OCI-LY1 (cell line): ENCODE measurements around the gene COL6A2.

ENCODE experiments used
- H2AFZ ChIP-seq: fragments of 200-600 bp; sonication (generic), shearing (Covaris generic); 2 replicates; pipeline ENCODE4 v1.6.0; 2014; ENCODE audit warnings: antibody characterized with exemption, mild to moderate bottlenecking, low read length
- H3F3A ChIP-seq: fragments of 200-600 bp; sonication (generic), shearing (Covaris generic); 2 replicates; pipeline ENCODE4 v1.6.0; 2014; ENCODE audit warnings: mild to moderate bottlenecking, antibody characterized with exemption, low read length, moderate library complexity; ENCODE audit not compliant: insufficient read depth
- H3K27ac ChIP-seq: fragments of 200-600 bp; sonication (generic); 2 replicates; pipeline ENCODE4 v1.5.1; 2014; ENCODE audit warnings: low read length, mixed run types, mild to moderate bottlenecking, low read depth; ENCODE audit not compliant: poor library complexity, severe bottlenecking
- H3K27me3 ChIP-seq: fragments of 200-600 bp; sonication (generic); 2 replicates; pipeline ENCODE4 v1.6.0; 2014; ENCODE audit warnings: antibody characterized with exemption, mild to moderate bottlenecking, low read length, moderate library complexity; ENCODE audit not compliant: insufficient read depth
- H3K36me3 ChIP-seq: fragments of 200-600 bp; sonication (generic); 2 replicates; pipeline ENCODE4 v1.6.1; 2014; ENCODE audit warnings: mild to moderate bottlenecking, antibody characterized with exemption, low read length, moderate library complexity, mixed read lengths; ENCODE audit not compliant: insufficient read depth
- H3K4me1 ChIP-seq: fragments of 200-600 bp; sonication (generic); 2 replicates; pipeline ENCODE4 v1.5.1; 2014; ENCODE audit warnings: mild to moderate bottlenecking, low read length, moderate library complexity; ENCODE audit not compliant: insufficient read depth, severe bottlenecking
- H3K4me2 ChIP-seq: fragments of 200-600 bp; sonication (generic), shearing (Covaris generic); 2 replicates; pipeline ENCODE4 v1.6.1; 2014; ENCODE audit warnings: low read length
- H3K4me3 ChIP-seq: fragments of 200-600 bp; sonication (generic); 2 replicates; pipeline ENCODE4 v1.5.1; 2014; ENCODE audit warnings: low read length, low read depth, mild to moderate bottlenecking, mixed read lengths; ENCODE audit not compliant: poor library complexity, severe bottlenecking
- H3K79me2 ChIP-seq: fragments of 200-600 bp; shearing (Covaris generic); 2 replicates; pipeline ENCODE4 v1.6.1; 2016; ENCODE audit warnings: mixed run types, low read length, mixed read lengths; ENCODE audit not compliant: insufficient read depth
- H3K9ac ChIP-seq: fragments of 200-600 bp; sonication (generic), shearing (Covaris generic); 2 replicates; pipeline ENCODE4 v1.6.1; 2014; ENCODE audit warnings: mild to moderate bottlenecking, low read length, mixed read lengths
- H3K9me2 ChIP-seq: fragments of 200-600 bp; sonication (generic), shearing (Covaris generic); 2 replicates; pipeline ENCODE4 v1.6.1; 2014; ENCODE audit warnings: low read depth, mild to moderate bottlenecking, low read length, mixed read lengths
- H3K9me3 ChIP-seq: fragments of 200-600 bp; shearing (Covaris generic); 2 replicates; pipeline ENCODE4 v1.6.1; 2014; ENCODE audit warnings: low read length, mixed read lengths
- H4K20me1 ChIP-seq: fragments of 200-600 bp; sonication (generic), shearing (Covaris generic); 2 replicates; pipeline ENCODE4 v1.6.0; 2016; ENCODE audit warnings: mild to moderate bottlenecking, low read length; ENCODE audit not compliant: insufficient read depth
- CTCF ChIP-seq: fragments of 200-600 bp; sonication (generic), shearing (Covaris generic); IDR thresholded peaks from 2 replicates; pipeline ENCODE4 v1.5.1; 2017; ENCODE audit warnings: mild to moderate bottlenecking, antibody characterized with exemption, low read length, moderate library complexity, mixed read lengths
- EZH2 ChIP-seq: fragments of 200-600 bp; sonication (generic), shearing (Covaris generic); IDR thresholded peaks from 2 replicates; pipeline ENCODE4 v1.8.0; 2017; ENCODE audit warnings: borderline replicate concordance, mixed run types, mild to moderate bottlenecking, antibody characterized with exemption, low read length, moderate library complexity, mixed read lengths

Gene COL6A2

GRCh38 chr21:46114963-46115362 is 17.1 kb downstream of the COL6A2 start:
- Histone ChIP-seq H2AFZ (no peak overlapping the region), H3K4me3 (no peak overlapping the region), H3K9me3 (0 out of 2 replicates have a peak, but pooled peaks cover 2% of the 10 kb centered on the region), H3K4me1 (no peaks in the 10 kb centered on the region), H3K27ac (no peak overlapping the region), H4K20me1 (no peaks in the 10 kb centered on the region), H3K79me2 (no peaks in the 10 kb centered on the region), H3K4me2 (no peak overlapping the region), H3F3A (no peaks in the 10 kb centered on the region), H3K27me3 (peaks cover 5% of the 10 kb centered on the region; the same call in 1 of the 2 replicates), H3K36me3 (no peaks in the 10 kb centered on the region; the same call in 1 of the 2 replicates), H3K9ac (no peak overlapping the region), H3K9me2 (no peaks in the 10 kb centered on the region)
- TF ChIP-seq EZH2 (no peak), CTCF (no peak)

DNA sequence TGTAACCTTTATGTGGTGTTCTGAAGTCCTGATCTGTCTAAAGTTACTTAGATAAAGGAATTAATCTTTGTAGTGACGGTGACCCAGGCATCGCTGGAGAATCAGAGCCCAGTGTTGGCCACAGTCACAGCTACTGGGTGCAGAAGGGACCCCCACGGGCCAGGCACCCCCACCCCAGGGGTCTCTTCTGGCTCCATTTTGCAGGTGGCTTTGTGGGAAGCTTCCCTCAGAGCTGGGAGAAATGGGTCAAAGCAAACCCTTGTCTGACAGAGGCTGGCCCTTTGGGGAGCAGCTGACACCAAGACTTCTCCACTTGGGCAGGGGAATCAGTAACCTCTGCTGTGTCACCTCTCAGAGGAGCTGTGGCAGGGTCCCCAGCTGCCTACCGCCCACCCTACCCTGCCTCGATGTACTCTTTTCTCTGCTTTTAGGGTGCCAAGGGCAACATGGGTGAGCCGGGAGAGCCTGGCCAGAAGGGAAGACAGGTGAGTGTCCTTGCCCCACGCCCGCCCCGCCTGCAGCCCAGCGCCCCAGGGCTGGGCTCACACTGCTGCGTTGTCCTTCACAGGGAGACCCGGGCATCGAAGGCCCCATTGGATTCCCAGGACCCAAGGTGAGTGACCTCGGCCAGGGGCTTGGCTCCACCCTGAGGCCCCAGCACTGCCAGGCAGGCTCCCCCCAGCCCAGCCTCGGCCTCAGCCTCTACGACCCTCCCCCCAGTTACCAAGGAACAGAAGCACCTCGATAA is 17.7 kb downstream of the COL6A2 start:
- H3K27ac ChIP-seq = no peak overlapping the region
- H3K27me3 ChIP-seq = peaks cover 5% of the 10 kb centered on the region; the same call in 1 of the 2 replicates
- no peak overlapping the region for H3K9ac ChIP-seq
- H3K36me3 ChIP-seq = no peaks in the 10 kb centered on the region; the same call in 1 of the 2 replicates
- no peaks in the 10 kb centered on the region for H3K79me2 ChIP-seq
- H3K4me1 ChIP-seq = no peaks in the 10 kb centered on the region
- no peak overlapping the region for H3K4me3 ChIP-seq
- 0 out of 2 replicates have a peak, but pooled peaks cover 2% of the 10 kb centered on the region for H3K9me3 ChIP-seq
- no peak overlapping the region for H2AFZ ChIP-seq
- H4K20me1 ChIP-seq = no peaks in the 10 kb centered on the region
- TF ChIP-seq EZH2 (no peak), CTCF (no peak)
- no peaks in the 10 kb centered on the region for H3K9me2 ChIP-seq
- H3K4me2 ChIP-seq = no peak overlapping the region
- no peaks in the 10 kb centered on the region for H3F3A ChIP-seq

DNA sequence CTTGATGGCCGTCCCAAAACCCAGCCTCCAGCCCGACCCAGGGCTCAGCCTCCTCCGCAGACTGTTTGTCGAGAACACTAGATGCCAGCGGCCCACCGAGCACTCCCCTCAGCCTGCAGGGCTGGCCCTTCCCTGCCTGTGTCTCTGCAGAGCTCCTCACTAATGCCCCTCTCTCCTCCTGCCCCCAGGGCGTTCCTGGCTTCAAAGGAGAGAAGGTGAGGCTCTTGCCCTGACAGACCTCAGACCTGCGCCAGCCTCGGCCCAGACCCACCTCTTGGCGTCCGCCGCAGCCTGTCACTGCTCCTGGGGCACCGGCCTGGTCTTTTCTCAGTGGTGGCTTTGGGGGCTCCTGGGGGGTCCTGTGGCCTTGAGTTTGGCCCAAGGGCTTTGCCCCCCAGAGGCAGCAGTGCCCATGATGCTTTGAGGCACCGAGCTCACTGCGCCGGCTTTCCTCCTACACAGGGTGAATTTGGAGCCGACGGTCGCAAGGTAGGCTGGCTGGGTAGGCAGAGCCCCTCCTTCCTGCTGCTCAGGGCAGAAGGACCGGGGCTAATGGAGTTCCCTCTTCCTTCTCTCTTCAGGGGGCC is 18.4 kb downstream of the COL6A2 start:
- H3K4me1 ChIP-seq = no peaks in the 10 kb centered on the region
- H3K4me3 ChIP-seq = no peak overlapping the region
- no peak overlapping the region for H3K27ac ChIP-seq
- no peak overlapping the region for H2AFZ ChIP-seq
- no peak overlapping the region for H3K9ac ChIP-seq
- H3K79me2 ChIP-seq = no peaks in the 10 kb centered on the region
- H3K9me2 ChIP-seq = no peaks in the 10 kb centered on the region
- 0 out of 2 replicates have a peak, but pooled peaks cover 2% of the 10 kb centered on the region for H3K9me3 ChIP-seq
- TF ChIP-seq CTCF (no peak), EZH2 (no peak)
- no peaks in the 10 kb centered on the region for H3F3A ChIP-seq
- H3K4me2 ChIP-seq = no peak overlapping the region
- peaks cover 5% of the 10 kb centered on the region; the same call in 1 of the 2 replicates for H3K27me3 ChIP-seq
- H4K20me1 ChIP-seq = no peaks in the 10 kb centered on the region
- H3K36me3 ChIP-seq = no peaks in the 10 kb centered on the region; the same call in 1 of the 2 replicates
